Measurements from ENCODE around the gene TMEM229B. TPM values are rescaled to one million over a fixed set of nuclear protein-coding genes. Genes with fewer than 3 reads are reported as not detected.
"Not testable (repeated sequence)": the region's sequence is repeated elsewhere in the genome, so short reads cannot be mapped to it uniquely, and the experiment has no call there.

TMEM229B gene
- polyA plus RNA-seq, 4 donors: 1.8 to 3.8 (median 3.3) TPM

DNA sequence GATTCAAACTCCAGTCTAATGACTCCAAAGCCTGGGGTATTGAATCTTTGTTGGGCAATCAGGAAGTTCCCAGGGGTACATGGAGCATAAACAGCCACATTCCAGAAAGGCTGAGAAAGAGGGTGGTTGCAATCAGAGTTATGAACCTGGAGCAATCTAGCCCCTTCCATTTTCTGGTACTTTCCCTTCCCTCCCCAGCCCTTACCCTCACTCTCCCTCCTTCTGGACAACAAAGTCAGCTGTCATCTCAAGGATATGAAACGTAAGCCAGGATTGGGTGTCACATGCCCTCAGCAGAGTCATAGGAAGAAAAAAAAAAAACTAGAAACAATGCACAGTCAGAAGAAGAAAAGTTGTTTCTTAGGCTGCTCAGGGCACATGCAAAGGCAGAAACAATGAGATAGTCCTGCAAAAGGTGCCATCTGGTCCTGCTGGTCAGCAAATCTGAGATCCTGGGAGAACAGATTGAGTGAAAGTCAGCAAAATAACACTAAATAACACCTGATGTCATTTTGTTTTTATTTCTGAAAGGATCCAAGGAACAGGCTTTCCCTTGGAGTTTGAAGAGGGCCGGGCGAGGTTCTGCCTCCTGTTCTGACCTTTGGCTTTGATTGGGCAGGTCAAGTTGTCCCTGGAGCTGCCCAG is 27.1 kb downstream of the TMEM229B start:
- no peak for DNase-seq (ENCODE audit: low read depth in 4 of 4, low spot score in 2 of 4)

GRCh38 chr14:67459336-67459735 is 29.2 kb downstream of the TMEM229B start:
- DNase-seq (ENCODE audit: low read depth in 4 of 4, low spot score in 2 of 4): no peak

DNA sequence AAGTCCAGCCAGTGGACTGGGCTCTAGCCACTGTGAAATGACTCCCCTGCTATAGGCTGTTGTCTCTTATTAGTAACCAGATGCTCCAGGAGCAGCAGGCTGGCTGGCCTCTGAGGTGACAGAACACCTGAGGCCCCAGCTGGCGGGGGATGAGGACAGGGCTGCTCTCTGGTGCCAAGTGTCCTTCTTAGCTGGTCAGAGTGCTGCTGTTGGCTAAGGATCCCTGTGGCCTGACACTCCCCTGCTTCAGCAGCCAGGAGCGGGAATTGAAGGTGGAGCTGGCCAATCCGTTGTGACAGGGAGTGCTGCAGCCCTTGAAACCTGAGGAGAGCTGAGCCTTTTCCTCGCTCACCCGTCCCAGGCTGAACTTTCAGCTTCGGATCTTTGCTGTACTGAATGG is 30.7 kb downstream of the TMEM229B start:
- peak in 1 of 4 donors; percentile 20 for DNase-seq (ENCODE audit: low read depth in 4 of 4, low spot score in 2 of 4)

DNA sequence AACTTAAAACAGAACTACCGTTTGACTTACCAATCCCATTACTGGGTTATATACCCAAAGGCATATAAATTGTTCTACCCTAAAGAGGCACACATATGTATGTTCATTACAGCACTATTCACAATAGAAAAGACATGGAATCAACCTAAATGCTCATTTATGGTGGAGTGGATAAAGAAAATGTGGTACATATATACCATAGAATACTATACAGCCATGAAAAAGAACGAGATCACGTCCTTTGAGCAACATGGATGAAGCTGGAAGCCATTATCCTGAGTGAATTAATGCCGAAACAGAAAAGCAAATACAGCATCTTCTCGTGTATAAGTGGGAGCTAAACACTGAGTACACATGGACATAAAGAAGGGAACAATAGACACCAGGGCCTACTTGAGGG is 31.8 kb downstream of the TMEM229B start:
- DNase-seq (ENCODE audit: low read depth in 4 of 4, low spot score in 2 of 4): no peak

- no peak for DNase-seq (ENCODE audit: low read depth in 4 of 4, low spot score in 2 of 4)
These were observed 34.8 kb downstream of the TMEM229B start for GRCh38 chr14:67453575-67454300.

GRCh38 chr14:67451667-67452066 is 36.9 kb downstream of the TMEM229B start:
- DNase-seq (ENCODE audit: low read depth in 4 of 4, low spot score in 2 of 4): not testable (repeated sequence)

- no peak for DNase-seq (ENCODE audit: low read depth in 4 of 4, low spot score in 2 of 4)
These were observed 39.4 kb downstream of the TMEM229B start for GRCh38 chr14:67449096-67449495.

DNA sequence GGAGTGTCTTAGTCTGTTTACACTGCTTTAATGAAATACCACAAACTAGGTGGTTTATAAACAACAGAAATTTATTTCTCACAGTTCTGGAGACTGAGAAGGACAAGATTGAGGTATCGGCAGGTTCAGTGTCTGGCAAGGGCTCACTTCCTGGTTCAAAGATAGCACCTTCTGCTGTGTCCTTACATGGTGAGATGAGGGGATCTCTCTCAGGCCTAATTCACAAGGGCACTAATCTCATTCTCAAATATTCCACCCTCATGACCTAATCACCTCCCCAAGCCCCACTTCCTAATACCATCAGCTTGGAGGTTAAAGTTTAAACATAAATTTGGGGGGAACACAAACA is 41.5 kb downstream of the TMEM229B start:
- DNase-seq (ENCODE audit: low read depth in 4 of 4, low spot score in 2 of 4): no peak

DNA sequence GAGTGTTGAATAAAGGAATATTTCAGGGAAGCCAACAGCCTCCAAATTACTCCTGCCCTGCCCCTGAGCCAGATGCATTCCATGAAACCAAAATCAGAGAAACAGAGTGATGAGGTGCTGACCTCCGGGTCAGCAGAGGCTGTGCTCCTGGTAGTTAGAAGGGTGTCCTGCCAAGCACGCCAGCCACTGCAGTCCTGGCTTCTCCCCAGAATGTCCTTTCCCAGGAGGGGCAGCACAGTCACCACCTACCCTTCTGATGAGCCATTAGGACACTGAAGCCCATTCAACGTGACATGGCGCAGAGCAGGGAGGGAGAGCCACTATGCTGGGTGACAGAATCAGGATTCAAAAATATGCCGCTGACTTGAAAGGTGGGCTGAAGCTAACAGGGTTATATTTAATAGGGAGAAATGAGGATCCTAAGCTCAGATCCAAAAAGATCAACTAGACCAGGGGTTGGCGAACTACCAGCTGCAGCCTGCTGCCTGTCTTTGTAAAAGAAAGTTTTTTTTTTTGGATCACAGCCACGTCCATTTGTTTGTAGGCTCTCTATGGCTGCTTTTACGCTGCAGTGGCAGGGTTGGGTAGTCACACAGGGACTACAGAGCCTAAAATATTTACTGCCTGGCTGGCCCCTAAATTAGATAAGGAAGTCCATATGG is 42.0 kb downstream of the TMEM229B start:
- DNase-seq (ENCODE audit: low read depth in 4 of 4, low spot score in 2 of 4): no peak

GRCh38 chr14:67444395-67444794 is 44.1 kb downstream of the TMEM229B start:
- no peak for DNase-seq (ENCODE audit: low read depth in 4 of 4, low spot score in 2 of 4)

GRCh38 chr14:67442139-67442906 is 46.2 kb downstream of the TMEM229B start:
- DNase-seq (ENCODE audit: low read depth in 4 of 4, low spot score in 2 of 4): no peak

GRCh38 chr14:67441672-67442071 is 46.8 kb downstream of the TMEM229B start:
- DNase-seq (ENCODE audit: low read depth in 4 of 4, low spot score in 2 of 4): no peak

DNA sequence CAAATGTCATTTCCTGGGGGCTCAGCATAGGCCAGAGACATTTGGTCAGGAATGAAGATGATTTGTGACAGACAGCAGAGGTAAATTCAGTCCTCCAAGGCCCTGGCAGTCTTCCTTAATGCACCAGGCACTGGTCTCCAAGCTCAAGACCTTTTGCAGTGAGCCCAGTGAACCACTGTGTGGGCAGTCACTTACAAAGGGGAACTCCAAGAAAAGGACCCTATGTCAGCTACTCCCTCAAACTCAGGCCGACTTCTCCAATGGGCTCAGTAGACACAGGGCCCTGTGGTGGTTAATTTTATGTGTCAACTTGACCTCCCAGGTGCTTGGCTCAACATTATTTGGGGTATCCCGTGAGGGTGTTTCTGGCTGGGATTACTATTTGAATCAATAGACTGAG is 47.3 kb downstream of the TMEM229B start:
- no peak for DNase-seq (ENCODE audit: low read depth in 4 of 4, low spot score in 2 of 4)

GRCh38 chr14:67440513-67440912 is 48.0 kb downstream of the TMEM229B start:
- DNase-seq (ENCODE audit: low read depth in 4 of 4, low spot score in 2 of 4): no peak

DNA sequence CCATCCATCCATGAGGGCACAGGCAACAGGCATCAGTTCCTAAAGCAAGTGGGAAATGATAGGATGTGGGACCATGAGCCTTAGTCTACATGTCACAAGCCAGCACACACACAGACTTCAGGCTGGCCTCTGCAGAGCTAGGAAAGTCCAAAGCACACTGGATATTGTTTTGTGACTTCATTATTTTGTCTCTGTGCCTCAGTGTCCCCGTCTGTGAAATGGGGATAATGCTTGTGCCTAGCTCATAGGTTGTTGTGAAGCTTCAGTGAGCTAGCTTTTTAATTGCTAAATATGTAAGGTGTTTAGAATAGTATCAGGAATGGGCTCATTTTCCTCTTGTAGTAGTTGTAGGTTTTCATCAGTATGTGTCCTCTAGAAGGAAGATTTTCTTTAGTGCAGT is 49.6 kb downstream of the TMEM229B start:
- DNase-seq (ENCODE audit: low read depth in 4 of 4, low spot score in 2 of 4): no peak

GRCh38 chr14:67436006-67436866 is 52.3 kb downstream of the TMEM229B start:
- no peak for DNase-seq (ENCODE audit: low read depth in 4 of 4, low spot score in 2 of 4)

DNA sequence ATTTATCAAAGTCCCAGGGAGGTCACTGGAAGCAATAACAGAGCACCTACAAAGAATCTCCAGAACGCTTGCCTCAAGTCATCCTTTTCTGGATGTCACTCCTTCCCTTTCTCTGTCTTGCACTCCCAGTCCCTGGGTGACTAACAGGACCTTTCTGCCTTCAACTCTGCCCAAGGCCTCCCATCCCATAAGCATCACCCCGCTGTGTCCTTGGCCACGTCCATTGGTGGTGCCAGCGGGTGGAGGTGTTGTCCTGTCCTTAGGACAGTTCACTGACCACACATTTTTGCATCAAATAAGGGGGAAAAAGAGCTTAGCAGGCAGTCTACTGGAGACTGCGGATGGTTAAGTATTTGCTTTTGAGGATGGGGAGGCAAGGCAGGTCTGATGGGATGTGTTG is 52.9 kb downstream of the TMEM229B start:
- no peak for DNase-seq (ENCODE audit: low read depth in 4 of 4, low spot score in 2 of 4)

GRCh38 chr14:67432050-67432564 is 56.4 kb downstream of the TMEM229B start:
- no peak for DNase-seq (ENCODE audit: low read depth in 4 of 4, low spot score in 2 of 4)

DNA sequence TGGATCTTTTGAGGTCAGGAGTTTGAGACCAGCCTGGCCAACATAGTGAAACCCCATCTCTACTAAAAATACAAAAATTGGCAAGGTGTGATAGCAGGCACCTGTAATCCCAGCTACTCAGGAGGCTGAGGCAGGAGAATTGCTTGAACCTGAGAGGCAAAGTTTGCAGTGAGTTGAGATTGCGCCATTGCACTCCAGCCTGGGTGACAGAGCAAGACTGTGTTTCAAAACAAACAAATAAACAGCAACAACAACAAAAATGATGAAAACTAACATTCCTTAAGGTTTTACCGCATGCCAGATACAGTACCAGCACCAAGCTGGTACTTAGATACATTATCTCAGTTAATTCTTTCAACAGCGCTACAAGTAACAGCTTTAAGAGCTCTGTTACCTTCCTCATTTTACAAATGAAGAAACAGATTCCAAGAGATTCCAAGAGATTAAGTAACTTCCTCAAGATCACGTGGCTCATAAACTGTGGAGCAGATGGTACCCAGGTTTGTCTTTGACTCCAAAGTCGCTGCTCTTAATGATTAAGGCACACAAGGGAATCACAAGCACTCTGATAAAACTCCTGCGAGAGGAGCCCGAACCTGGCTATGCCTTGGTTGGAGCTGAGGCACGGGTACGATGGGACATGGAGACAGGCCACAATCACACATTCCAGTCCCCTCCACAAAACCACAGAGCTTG is 58.9 kb downstream of the TMEM229B start:
- no peak for DNase-seq (ENCODE audit: low read depth in 4 of 4, low spot score in 2 of 4)

Measured in left renal cortex interstitium (tissue), 4 donors.